GM19239 (cell line): ENCODE results near the gene KCNC4.

Source experiments
- DNase-seq: peaks from one replicate; pipeline ENCODE4 v3.0.0; 2011; ENCODE audit warnings: low spot score; ENCODE audit not compliant: insufficient read length
- FAIRE-seq: peaks from 2 replicates; lab custom pipeline; 2011; peaks lifted over from hg19 to GRCh38; lab: Jason Lieb, UNC

Gene KCNC4

GRCh38 chr1:110187139-110187890 lies 22.8 kb upstream of the KCNC4 start:
- no peak for FAIRE-seq
- no peak for DNase-seq

GRCh38 chr1:110188035-110188618 lies 22.0 kb upstream of the KCNC4 start:
- DNase-seq (no peak), FAIRE-seq (no peak)

GRCh38 chr1:110189181-110189580 lies 20.9 kb upstream of the KCNC4 start:
- FAIRE-seq = no peak

GRCh38 chr1:110190282-110190929 lies 19.7 kb upstream of the KCNC4 start:
- DNase-seq (no peak), FAIRE-seq (no peak)

More at GRCh38 chr1:110189181-110189580, 20.9 kb upstream of the KCNC4 start:
- DNase-seq = no peak

GRCh38 chr1:110192541-110192940 lies 17.6 kb upstream of the KCNC4 start:
- DNase-seq (no peak), FAIRE-seq (no peak)

GRCh38 chr1:110195196-110195595 lies 14.9 kb upstream of the KCNC4 start:
- FAIRE-seq (no peak), DNase-seq (no peak)

GRCh38 chr1:110196917-110197765 lies 13.0 kb upstream of the KCNC4 start:
- peak; percentile 86 for FAIRE-seq

GRCh38 chr1:110197905-110198629 lies 12.0 kb upstream of the KCNC4 start:
- no peak for DNase-seq
- FAIRE-seq = no peak

More at GRCh38 chr1:110196917-110197765, 13.0 kb upstream of the KCNC4 start:
- DNase-seq = peak; percentile 92

- no peak for DNase-seq
These were observed 11.4 kb upstream of the KCNC4 start for GRCh38 chr1:110198746-110199145.

GRCh38 chr1:110200190-110200589 lies 9.9 kb upstream of the KCNC4 start:
- no peak for DNase-seq

More at GRCh38 chr1:110198746-110199145, 11.4 kb upstream of the KCNC4 start:
- FAIRE-seq = no peak

GRCh38 chr1:110200666-110201065 lies 9.4 kb upstream of the KCNC4 start:
- DNase-seq = no peak

More at GRCh38 chr1:110200190-110200589, 9.9 kb upstream of the KCNC4 start:
- FAIRE-seq = no peak

GRCh38 chr1:110201157-110201825 lies 8.8 kb upstream of the KCNC4 start:
- FAIRE-seq (no peak), DNase-seq (no peak)

More at GRCh38 chr1:110200666-110201065, 9.4 kb upstream of the KCNC4 start:
- FAIRE-seq = no peak

GRCh38 chr1:110203021-110203661 lies 7.0 kb upstream of the KCNC4 start:
- peak; percentile 62 for DNase-seq
- FAIRE-seq = peak; percentile 92

GRCh38 chr1:110205156-110205555 lies 5.0 kb upstream of the KCNC4 start:
- FAIRE-seq = no peak
- no peak for DNase-seq

GRCh38 chr1:110205591-110206155 lies 4.4 kb upstream of the KCNC4 start:
- no peak for FAIRE-seq
- no peak for DNase-seq

GRCh38 chr1:110206261-110206920 lies 3.7 kb upstream of the KCNC4 start:
- FAIRE-seq (no peak), DNase-seq (no peak)

GRCh38 chr1:110207831-110208230 lies 2.3 kb upstream of the KCNC4 start:
- FAIRE-seq = peak; percentile 64

More at GRCh38 chr1:110207831-110208230, 2.3 kb upstream of the KCNC4 start:
- DNase-seq = peak; percentile 68
